A549 (cell line): ENCODE measurements around the gene CERK.

Experiments used
- BHLHE40 ChIP-seq: IDR thresholded peaks from 2 replicates; pipeline ENCODE4 v1.6.1; 2012; ENCODE audit warnings: low read depth, low read length, inconsistent platforms
- CBX2 ChIP-seq: fragments of 200-600 bp; sonication (generic); IDR thresholded peaks from 2 replicates; pipeline ENCODE4 v1.6.1; 2016; ENCODE audit warnings: low read depth, mild to moderate bottlenecking, borderline replicate concordance
- CHD2 ChIP-seq: fragments of 150-350 bp; IDR thresholded peaks from 2 replicates; pipeline ENCODE4 v1.6.1; 2014; ENCODE audit warnings: low read length; ENCODE audit not compliant: partially characterized antibody
- CTCF ChIP-seq: fragments of >200 bp; sonication (Bioruptor Twin); formaldehyde crosslinking; IDR thresholded peaks from 3 replicates; pipeline ENCODE4 v1.5.1; 2016
- EP300 ChIP-seq, 2 experiments: fragments of >200 bp; sonication (Bioruptor Twin); formaldehyde crosslinking; IDR thresholded peaks; 2 replicates in 1 of 2; 3 replicates in 1 of 2; pipeline ENCODE4 v1.6.1; 2016 to 2017
- KDM5A ChIP-seq: fragments of 200-600 bp; sonication (generic); IDR thresholded peaks from 2 replicates; pipeline ENCODE4 v1.6.1; 2016; ENCODE audit warnings: antibody characterized with exemption, mild to moderate bottlenecking
- POLR2A ChIP-seq: IDR thresholded peaks from 2 replicates; pipeline ENCODE4 v1.6.1; 2012; ENCODE audit warnings: mild to moderate bottlenecking, low read length
- RAD21 ChIP-seq, 2 experiments: fragments of >200 bp in 1 of 2; sonication (Bioruptor Twin) in 1 of 2; formaldehyde crosslinking in 1 of 2; IDR thresholded peaks in 1 of 2; conservative IDR thresholded peaks in 1 of 2; 2 replicates in 1 of 2; 3 replicates in 1 of 2; pipeline ENCODE4 v1.6.1; 2012 to 2018; ENCODE audit warnings: inconsistent platforms in 1 of 2
- TF ChIP-seq, protein P1 (sequence below): IDR thresholded peaks from 2 replicates; pipeline ENCODE4 v1.6.1; 2012
- TF ChIP-seq, protein P2 (sequence below): IDR thresholded peaks from 2 replicates; pipeline ENCODE4 v1.6.1; 2012

DNA sequence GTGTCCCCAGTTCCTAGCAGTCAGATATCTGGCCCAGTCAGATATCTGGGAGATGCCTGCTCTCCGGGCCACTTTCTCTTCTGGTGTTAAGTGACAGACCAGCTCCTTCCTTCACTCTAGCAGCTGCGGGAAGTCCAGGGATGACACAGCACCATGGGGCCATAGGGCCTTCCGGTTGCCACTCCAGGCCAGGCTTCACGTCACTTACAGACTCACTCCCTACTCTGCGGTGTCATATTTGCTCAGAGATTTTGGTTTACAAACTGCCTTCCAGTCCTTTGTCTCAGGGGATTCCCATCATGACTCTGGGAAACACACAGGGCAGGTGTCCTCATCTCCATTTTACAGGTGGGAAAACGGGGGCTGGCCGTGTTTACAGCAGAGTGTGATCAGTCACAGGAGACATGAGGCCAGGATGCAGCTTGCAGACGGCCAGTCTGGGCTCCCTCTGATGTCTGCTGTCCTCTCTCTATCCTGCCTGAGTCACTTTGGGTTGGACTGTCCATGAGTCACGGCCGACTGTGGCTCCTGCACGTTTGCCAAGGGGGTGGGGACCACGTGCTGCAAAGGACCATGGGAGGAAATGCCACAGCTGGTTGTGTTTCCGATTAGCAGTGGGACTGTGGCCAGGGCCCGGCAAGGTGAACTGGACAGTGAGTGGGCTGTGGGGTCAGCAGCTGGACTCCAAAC is 16.2 kb upstream of the CERK start:
- TF ChIP-seq CTCF (no peak), EP300 (IDR thresholded peaks at IDR 0.05) (peak in 1 of 2 experiments; percentile 26; a peak in 1 of 5 replicates), BHLHE40 (peak; percentile 90), POLR2A (peak; percentile 51; the same call in 1 of the 2 replicates), RAD21 (conservative IDR thresholded peaks at IDR 0.05 in 1 of 2, IDR thresholded peaks at IDR 0.05 in 1 of 2) (no peak), CBX2 (no peak), KDM5A (no peak), CHD2 (no peak)
- TF ChIP-seq, protein P1, sequence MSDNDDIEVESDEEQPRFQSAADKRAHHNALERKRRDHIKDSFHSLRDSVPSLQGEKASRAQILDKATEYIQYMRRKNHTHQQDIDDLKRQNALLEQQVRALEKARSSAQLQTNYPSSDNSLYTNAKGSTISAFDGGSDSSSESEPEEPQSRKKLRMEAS: peak; percentile 96
- TF ChIP-seq, protein P2, sequence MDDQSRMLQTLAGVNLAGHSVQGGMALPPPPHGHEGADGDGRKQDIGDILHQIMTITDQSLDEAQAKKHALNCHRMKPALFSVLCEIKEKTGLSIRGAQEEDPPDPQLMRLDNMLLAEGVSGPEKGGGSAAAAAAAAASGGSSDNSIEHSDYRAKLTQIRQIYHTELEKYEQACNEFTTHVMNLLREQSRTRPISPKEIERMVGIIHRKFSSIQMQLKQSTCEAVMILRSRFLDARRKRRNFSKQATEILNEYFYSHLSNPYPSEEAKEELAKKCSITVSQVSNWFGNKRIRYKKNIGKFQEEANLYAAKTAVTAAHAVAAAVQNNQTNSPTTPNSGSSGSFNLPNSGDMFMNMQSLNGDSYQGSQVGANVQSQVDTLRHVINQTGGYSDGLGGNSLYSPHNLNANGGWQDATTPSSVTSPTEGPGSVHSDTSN: peak; percentile 61; the same call in 1 of the 2 replicates
